ENCODE data around the gene KIF3B.
"Not testable (repeated sequence)": the region's sequence is repeated elsewhere in the genome, so short reads cannot be mapped to it uniquely, and the experiment has no call there.

The KIF3B gene

GRCh38 chr20:32357869-32358631, 80.6 kb downstream of the KIF3B start, which contains the start of gene ASXL1:
TSS of gene ASXL1 (plus strand) at chr20:32358331. CDS start at chr20:32358776, 445 bp downstream.
- DNase-seq: peak; percentile 96

- DNase-seq: no peak
Observed at GRCh38 chr20:32358632-32358882, 81.1 kb downstream of the KIF3B start.

GRCh38 chr20:32358883-32359632, 81.6 kb downstream of the KIF3B start:
- DNase-seq: peak; percentile 55

GRCh38 chr20:32359633-32360332, 82.3 kb downstream of the KIF3B start:
- peak; percentile 55 for DNase-seq

GRCh38 chr20:32360333-32360634, 82.8 kb downstream of the KIF3B start:
- no peak for DNase-seq

GRCh38 chr20:32362901-32363364, 85.5 kb downstream of the KIF3B start:
- no peak for DNase-seq

GRCh38 chr20:32363492-32363891, 86.0 kb downstream of the KIF3B start:
- no peak for DNase-seq

GRCh38 chr20:32364554-32365208, 87.2 kb downstream of the KIF3B start:
- DNase-seq: peak; percentile 16

- DNase-seq: no peak
Observed at GRCh38 chr20:32365564-32365963, 88.1 kb downstream of the KIF3B start.

GRCh38 chr20:32366380-32366779, 88.9 kb downstream of the KIF3B start:
- no peak for DNase-seq

- DNase-seq: no peak
Observed at GRCh38 chr20:32368323-32368722, 90.9 kb downstream of the KIF3B start.

GRCh38 chr20:32368925-32369324, 91.5 kb downstream of the KIF3B start:
- no peak for DNase-seq

- no peak for DNase-seq
Observed at GRCh38 chr20:32370897-32371296, 93.4 kb downstream of the KIF3B start.

- no peak for DNase-seq
Observed at GRCh38 chr20:32378461-32378860, 101.0 kb downstream of the KIF3B start.

GRCh38 chr20:32380037-32380436, 102.6 kb downstream of the KIF3B start:
- not testable (repeated sequence) for DNase-seq

- no peak for DNase-seq
Observed at GRCh38 chr20:32380745-32381144, 103.3 kb downstream of the KIF3B start.

GRCh38 chr20:32382102-32382950, 104.9 kb downstream of the KIF3B start:
- DNase-seq: no peak

GRCh38 chr20:32383441-32383840, 106.0 kb downstream of the KIF3B start:
- DNase-seq: not testable (repeated sequence)
